SK-MEL-5 (cell line): Measurements from ENCODE around the gene RING1. TPM values are rescaled to one million over a fixed set of nuclear protein-coding genes. Genes with fewer than 3 reads are reported as not detected.
A peak's percentile ranks its signal among the peaks of the same experiment; 100 is the strongest.

Experiments
- DNase-seq: peaks from one replicate; pipeline ENCODE4 v3.0.0-alpha.2; 2016; ENCODE audit warnings: low read depth, low spot score
- in situ Hi-C: cut with HindIII; loops from 2 replicates; pipeline ENCODE4 v1.10.0; 2016; ENCODE audit warnings: low sequenced_read_pairs, high pct_unique_total_duplicates, low pct_unique_long_range_greater_than_20kb
- polyA plus RNA-seq, 2 experiments: library from polyadenylated mRNA; depleted of rRNA; stranded (reverse); fragments of >200 nt; gene quantifications; 2 replicates each; pipeline ENCODE4 v1.2.3, GENCODE V29; 2015
- total RNA-seq: library from RNA; depleted of rRNA; stranded (reverse); fragments of >200 nt; shearing (Covaris generic); gene quantifications from 2 replicates; pipeline ENCODE4 v1.2.3, GENCODE V29; 2014; rRNA removed

The RING1 gene
- 22.5 and 25.8 TPM in 2 replicates for total RNA-seq
- 37.0 and 38.3 TPM in 2 replicates for polyA plus RNA-seq (2015; cell fraction: cytosol; rRNA removed)
- 50.8 and 53.5 TPM in 2 replicates for polyA plus RNA-seq (2015; cell fraction: nucleus; rRNA removed)

- in situ Hi-C loops: no loop called here
Observed at GRCh38 chr6:33208091-33208967, at the start of gene RING1. Gene RING1 (plus strand): TSS chr6:33208500. CDS start chr6:33208823, 323 bp downstream.

DNA sequence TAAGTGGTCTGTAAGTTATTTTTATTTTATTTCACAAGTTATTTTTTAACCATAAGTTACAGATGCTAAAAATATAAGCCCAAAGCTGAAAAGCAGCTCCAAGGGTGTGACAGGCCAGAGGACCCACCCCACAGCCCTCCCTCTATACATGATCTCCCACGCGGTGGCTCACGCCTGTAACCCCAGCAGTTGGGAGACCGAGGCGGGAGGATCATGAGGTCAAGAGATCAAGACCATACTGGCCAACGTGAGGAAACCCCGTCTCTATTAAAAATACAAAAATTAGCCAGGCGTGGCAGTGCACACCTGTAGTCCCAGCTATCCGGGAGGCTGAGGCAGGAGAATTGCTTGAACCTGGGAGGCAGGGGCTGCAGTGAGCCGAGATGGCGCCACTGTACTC lies 48.2 kb upstream of the RING1 start:
- DNase-seq: no peak
- in situ Hi-C loops: no loop called here

More at GRCh38 chr6:33208091-33208967, at the start of gene RING1:
- peak; percentile 67 for DNase-seq

DNA sequence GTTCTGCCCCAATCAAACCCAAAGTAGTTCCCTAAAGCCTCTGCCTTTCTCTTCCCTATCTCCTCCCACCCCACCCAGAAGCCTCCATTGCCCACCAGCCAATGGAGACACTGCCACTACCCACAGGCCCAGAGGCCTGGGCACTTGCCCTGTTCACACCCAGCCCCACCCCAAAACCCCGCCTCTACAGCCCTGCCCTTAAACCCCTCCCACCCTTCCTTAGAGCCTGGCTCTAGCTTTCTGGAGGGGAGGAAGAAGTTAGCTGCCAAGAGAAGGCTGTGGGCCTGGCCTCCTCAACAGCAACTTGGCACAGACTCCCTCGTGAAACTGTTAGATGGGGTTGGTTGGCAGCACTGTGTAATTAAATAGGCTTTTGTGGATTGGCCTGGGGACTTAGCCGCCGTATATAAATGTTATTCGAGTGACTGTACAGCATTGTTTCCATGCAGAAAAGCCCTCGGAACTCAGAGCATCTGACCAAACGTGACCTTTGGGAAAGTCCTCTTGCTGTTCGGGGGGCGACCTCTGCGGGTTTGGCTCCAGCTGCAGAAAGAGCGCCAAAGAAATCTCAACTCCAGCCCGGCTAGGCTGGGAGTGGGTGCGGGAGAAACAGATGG lies 47.5 kb upstream of the RING1 start:
- DNase-seq: peak; percentile 97
- in situ Hi-C loops: no loop called here

- DNase-seq: peak; percentile 69
- in situ Hi-C loops: no loop called here
Observed at GRCh38 chr6:33161354-33162331, 46.7 kb upstream of the RING1 start.

- DNase-seq: no peak
- in situ Hi-C loops: no loop called here
Observed at GRCh38 chr6:33163540-33163939, 44.8 kb upstream of the RING1 start.

DNA sequence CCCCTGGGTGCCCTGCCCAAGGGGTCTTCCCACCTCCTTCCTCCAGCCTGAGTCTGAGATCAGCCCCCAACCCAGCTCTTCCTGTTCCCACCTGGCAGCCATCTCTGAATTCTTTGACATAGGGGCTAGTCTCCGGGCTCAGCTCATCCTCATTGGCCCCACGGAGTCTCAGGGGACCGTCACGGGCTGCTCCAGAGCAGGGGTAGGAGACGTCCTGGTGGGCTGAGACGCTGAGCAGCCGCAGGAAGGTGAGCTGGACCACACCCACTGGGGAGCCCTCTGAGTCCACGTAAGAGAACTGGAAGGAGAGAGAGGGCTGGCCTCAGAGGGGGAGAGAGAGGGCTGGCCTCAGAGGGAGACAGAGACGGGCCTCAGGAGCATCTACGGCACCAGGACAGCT lies 44.1 kb upstream of the RING1 start:
- in situ Hi-C loops: no loop called here
- no peak for DNase-seq

GRCh38 chr6:33164665-33165373 lies 43.5 kb upstream of the RING1 start:
- in situ Hi-C loops: no loop called here
- DNase-seq: no peak

DNA sequence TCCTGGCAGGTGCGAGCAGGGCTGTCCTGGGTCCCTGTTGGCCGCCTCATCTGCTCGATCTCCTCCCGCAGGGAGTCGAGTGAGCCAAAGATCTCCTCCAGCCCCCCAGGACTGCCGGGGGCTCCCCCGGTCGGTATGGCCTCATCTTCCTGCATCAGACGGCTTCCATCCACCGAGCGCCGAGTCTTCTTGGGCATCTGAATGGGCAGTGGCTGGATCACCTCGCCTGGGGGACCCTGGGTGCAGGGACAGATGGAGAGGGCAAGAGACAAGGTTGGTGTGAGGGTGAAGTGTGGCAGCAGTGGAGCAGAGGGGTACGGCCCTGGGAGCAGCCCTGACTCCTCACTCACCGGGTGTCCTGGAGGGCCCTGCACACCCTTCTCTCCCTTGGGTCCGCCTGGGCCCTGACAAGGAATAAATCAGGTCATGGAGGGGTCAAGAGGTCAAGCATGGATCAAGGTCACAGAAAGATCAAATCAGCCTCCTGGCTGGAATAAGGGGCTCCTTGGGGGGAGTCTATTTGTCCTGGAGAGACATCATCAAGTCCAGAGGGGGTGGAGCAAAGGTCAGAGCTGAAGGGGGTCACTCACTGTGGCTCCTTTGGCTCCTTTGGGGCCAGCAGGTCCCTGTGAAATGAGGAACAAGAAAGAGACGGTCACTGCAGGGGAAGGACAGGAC lies 42.6 kb upstream of the RING1 start:
- in situ Hi-C loops: no loop called here
- no peak for DNase-seq

GRCh38 chr6:33166363-33166762 lies 41.9 kb upstream of the RING1 start:
- DNase-seq: no peak
- in situ Hi-C loops: no loop called here

DNA sequence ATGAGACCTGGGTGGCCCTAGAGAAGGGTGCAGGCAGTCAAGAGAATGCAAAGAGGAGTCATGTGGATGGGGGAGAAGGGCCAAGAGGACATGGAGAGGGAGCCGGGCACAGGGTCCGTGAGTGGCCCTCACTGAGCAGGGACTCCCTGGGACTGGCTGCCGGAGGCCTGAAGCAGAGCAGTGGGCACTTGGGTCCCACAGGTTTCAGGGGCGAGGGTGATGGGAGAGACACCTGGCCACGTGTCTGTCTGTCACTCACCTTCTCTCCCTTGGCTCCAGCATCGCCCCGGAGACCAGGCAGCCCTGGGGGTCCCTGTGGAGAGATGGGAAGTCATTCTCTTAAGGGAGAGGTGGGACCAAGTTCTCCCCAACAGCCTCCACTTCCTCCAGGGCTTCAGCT lies 41.5 kb upstream of the RING1 start:
- DNase-seq: no peak
- in situ Hi-C loops: no loop called here

DNA sequence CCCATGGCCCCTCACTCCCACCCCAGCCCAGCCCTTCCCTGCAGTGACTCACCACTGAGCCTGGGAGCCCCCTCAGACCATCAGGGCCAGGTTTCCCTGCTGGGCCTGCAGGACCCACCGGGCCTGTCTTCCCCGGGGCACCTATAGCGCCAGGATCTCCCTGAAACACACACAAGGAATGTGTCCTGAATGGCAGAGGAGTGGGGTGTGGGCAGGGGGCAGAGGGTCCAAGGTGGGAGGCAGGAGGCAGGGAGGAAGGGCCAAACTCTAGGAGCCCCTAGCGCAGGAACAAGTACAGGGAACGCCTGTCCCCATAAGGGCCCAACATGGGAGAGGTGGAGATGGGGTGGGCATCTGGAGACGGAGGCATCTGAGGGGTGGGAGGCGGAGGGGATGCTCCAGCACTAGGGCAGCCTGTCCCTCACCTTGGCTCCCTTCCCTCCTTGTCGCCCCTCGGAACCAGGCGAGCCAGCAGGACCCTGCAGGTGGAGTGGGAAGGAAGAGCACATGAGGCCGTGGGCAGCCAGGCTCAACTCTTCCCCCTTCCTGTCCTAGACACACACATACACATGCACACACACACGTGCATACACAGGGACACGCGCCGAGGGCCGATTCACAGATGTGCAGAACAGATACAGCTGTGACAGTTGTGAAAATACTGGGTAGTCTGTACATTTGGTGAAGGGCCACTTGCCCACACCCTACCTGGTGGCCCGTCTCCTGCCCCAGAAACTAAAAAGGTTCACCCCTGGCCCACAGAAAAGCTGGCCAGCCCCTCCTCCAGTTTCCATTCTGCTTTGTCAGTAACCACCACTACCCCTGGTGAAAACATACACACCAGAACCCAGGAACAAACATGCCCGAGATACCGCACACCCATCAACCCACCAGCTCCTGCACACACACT lies 40.7 kb upstream of the RING1 start:
- DNase-seq: no peak
- in situ Hi-C loops: no loop called here

- no peak for DNase-seq
- in situ Hi-C loops: no loop called here
Observed at GRCh38 chr6:33168284-33168601, 40.1 kb upstream of the RING1 start.

- in situ Hi-C loops: no loop called here
- no peak for DNase-seq
Observed at GRCh38 chr6:33168639-33169038, 39.7 kb upstream of the RING1 start.

DNA sequence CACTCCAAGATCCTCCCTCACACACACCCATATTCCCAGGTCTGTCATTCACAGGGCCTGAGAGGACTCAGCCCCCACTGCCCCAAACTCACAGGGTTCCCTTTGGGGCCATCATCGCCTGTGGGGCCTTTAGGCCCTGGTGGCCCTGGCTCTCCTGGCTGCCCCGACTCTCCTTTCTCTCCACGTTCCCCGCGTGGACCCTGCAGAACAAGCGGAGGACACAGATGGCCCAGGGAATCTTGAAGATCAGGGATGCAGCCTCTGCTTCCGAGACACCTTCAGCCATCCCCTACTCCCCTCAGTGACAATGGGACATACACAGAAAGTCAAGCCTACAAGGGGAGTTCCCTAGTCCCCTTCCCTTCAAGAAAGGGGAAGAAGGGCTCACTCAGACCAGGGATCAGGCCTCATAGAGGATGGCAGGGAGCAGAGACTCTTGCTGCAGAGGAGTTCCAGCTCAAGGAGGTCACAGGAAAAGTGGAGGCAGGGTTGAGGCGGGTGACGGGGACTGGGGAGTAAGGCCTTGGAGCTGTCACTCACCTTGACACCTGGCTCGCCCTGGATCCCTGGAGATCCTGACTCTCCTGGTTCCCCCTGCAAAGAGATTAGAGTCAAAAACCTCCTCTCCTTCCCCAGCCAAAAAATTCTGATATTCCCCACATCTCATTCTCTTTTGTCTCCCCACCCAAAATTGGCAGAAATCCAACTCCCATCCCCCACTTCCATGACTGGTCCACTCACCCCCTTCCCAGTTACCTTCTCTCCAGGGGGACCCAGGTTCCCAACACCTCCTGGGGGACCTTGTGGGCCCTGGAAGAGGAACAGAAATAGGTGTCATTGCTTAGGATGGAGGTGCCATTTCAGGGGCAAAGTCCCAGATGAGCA lies 38.8 kb upstream of the RING1 start:
- in situ Hi-C loops: no loop called here
- DNase-seq: no peak
